ENCODE data around the gene C1orf210.

DNA sequence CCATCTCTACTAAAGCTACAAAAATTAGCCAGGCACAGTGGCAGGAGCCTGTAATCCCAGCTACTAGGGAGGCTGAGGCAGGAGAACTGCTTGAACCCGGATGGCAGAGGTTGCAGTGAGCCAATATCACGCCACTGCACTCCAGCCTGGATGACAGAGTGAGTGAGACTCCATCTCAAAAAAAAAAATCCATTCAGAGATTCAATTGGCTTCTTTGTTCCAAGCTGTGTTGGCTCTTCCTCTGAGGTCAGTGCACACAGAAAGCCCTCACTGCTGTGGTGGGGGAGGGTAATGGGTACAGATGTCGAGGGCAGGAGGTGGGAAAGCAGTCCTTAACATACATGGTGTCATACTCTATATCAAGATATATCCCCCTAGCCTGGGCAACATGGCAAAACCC lies 30.1 kb upstream of the C1orf210 start:
- TF ChIP-seq, protein P1, sequence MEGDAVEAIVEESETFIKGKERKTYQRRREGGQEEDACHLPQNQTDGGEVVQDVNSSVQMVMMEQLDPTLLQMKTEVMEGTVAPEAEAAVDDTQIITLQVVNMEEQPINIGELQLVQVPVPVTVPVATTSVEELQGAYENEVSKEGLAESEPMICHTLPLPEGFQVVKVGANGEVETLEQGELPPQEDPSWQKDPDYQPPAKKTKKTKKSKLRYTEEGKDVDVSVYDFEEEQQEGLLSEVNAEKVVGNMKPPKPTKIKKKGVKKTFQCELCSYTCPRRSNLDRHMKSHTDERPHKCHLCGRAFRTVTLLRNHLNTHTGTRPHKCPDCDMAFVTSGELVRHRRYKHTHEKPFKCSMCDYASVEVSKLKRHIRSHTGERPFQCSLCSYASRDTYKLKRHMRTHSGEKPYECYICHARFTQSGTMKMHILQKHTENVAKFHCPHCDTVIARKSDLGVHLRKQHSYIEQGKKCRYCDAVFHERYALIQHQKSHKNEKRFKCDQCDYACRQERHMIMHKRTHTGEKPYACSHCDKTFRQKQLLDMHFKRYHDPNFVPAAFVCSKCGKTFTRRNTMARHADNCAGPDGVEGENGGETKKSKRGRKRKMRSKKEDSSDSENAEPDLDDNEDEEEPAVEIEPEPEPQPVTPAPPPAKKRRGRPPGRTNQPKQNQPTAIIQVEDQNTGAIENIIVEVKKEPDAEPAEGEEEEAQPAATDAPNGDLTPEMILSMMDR (IDR thresholded peaks at IDR 0.05) = no peak
- TF ChIP-seq CREB1 (CRISPR knock-in tag; IDR thresholded peaks at IDR 0.05) = no peak
- TF ChIP-seq NR2C2 (CRISPR knock-in tag; IDR thresholded peaks at IDR 0.05) = no peak
- TF ChIP-seq CREM (CRISPR knock-in tag; IDR thresholded peaks at IDR 0.05) = no peak
- TF ChIP-seq, protein P2, sequence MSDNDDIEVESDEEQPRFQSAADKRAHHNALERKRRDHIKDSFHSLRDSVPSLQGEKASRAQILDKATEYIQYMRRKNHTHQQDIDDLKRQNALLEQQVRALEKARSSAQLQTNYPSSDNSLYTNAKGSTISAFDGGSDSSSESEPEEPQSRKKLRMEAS (CRISPR knock-in tag; IDR thresholded peaks at IDR 0.05) = no peak
- no peak for TF ChIP-seq NFYB (CRISPR knock-in tag; conservative IDR thresholded peaks at IDR 0.05; ENCODE audit: low read depth)
- no peak for TF ChIP-seq ZNF121 (CRISPR knock-in tag; IDR thresholded peaks at IDR 0.05)
- TF ChIP-seq, protein P3, sequence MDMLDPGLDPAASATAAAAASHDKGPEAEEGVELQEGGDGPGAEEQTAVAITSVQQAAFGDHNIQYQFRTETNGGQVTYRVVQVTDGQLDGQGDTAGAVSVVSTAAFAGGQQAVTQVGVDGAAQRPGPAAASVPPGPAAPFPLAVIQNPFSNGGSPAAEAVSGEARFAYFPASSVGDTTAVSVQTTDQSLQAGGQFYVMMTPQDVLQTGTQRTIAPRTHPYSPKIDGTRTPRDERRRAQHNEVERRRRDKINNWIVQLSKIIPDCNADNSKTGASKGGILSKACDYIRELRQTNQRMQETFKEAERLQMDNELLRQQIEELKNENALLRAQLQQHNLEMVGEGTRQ (CRISPR knock-in tag; IDR thresholded peaks at IDR 0.05) = no peak
- no peak for TF ChIP-seq SOX15 (CRISPR knock-in tag; IDR thresholded peaks at IDR 0.05)
- no peak for TF ChIP-seq ZNF232 (CRISPR knock-in tag; IDR thresholded peaks at IDR 0.05)
- TF ChIP-seq GRHL2 (CRISPR knock-in tag; IDR thresholded peaks at IDR 0.05; ENCODE audit: insufficient replicate concordance, severe bottlenecking) = no peak
- no peak for TF ChIP-seq MXD4 (CRISPR knock-in tag; IDR thresholded peaks at IDR 0.05; ENCODE audit: borderline replicate concordance)
- TF ChIP-seq, protein P4, sequence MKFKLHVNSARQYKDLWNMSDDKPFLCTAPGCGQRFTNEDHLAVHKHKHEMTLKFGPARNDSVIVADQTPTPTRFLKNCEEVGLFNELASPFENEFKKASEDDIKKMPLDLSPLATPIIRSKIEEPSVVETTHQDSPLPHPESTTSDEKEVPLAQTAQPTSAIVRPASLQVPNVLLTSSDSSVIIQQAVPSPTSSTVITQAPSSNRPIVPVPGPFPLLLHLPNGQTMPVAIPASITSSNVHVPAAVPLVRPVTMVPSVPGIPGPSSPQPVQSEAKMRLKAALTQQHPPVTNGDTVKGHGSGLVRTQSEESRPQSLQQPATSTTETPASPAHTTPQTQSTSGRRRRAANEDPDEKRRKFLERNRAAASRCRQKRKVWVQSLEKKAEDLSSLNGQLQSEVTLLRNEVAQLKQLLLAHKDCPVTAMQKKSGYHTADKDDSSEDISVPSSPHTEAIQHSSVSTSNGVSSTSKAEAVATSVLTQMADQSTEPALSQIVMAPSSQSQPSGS (CRISPR knock-in tag; IDR thresholded peaks at IDR 0.05; ENCODE audit: borderline replicate concordance, low read depth) = no peak
